Left colon (tissue), 2 donors: ENCODE measurements around the gene ZNF625. TPM values are rescaled to one million over a fixed set of nuclear protein-coding genes. Genes with fewer than 3 reads are reported as not detected.

Experiments used
- total RNA-seq, 2 donors: library from RNA; stranded (reverse); fragmentation: NEBNext Ultra II Directional; extraction: Animal tissue kit (Norgen Biotek cat#: 25700); gene quantifications; one replicate each; pipeline ENCODE4 v1.2.1, GENCODE V29; 2021
- donor health status: DM: no; HTN: no; CAD: no.
- donor health status: DM: yes; HTN: yes; CAD: no.

ZNF625 gene
- total RNA-seq, 2 donors from 2014 or later = 2.8 to 3.0 TPM

Other genes with a start within 250 kb of the ZNF625 start
- gene ZNF700, start 231.6 kb downstream of the ZNF625 start, total RNA-seq = 10 to 100 TPM; 16.4 to 20.0 TPM
- 1 to 10 TPM; 6.0 to 7.8 TPM for gene ZNF763, start 191.7 kb downstream of the ZNF625 start, total RNA-seq
- 1 to 10 TPM; 2.3 to 2.7 TPM for gene ZNF433, start 121.1 kb downstream of the ZNF625 start, total RNA-seq
- gene ZNF878, start 103.8 kb downstream of the ZNF625 start, total RNA-seq = under 1 TPM in 1 of 2 donors, not detected in 1; 0.45 TPM
- gene ZNF844, start 92.0 kb downstream of the ZNF625 start, total RNA-seq = 10 to 100 TPM in 1 of 2 donors, 1 to 10 TPM in 1; 8.6 to 13.5 TPM
- 1 to 10 TPM; 3.8 to 6.2 TPM for gene ZNF20, start 16.4 kb downstream of the ZNF625 start, total RNA-seq
- gene ZNF136, start 6.4 kb upstream of the ZNF625 start, total RNA-seq = 1 to 10 TPM; 5.6 to 6.1 TPM
- 10 to 100 TPM; 16.1 to 18.4 TPM for gene ZNF44, start 138.1 kb upstream of the ZNF625 start, total RNA-seq
- 1 to 10 TPM; 2.6 to 4.3 TPM for gene ZNF563, start 176.9 kb upstream of the ZNF625 start, total RNA-seq
- gene ZNF442, start 208.9 kb upstream of the ZNF625 start, total RNA-seq = 1 to 10 TPM; 1.6 to 2.4 TPM
- gene ZNF799, start 244.5 kb upstream of the ZNF625 start, total RNA-seq = 1 to 10 TPM; 5.6 to 7.5 TPM